GOT3 (cell line): Measurements from ENCODE around the gene EGFR.

Source experiments
- DNase-seq: peaks from one replicate; lab custom pipeline; 2025; ENCODE audit warnings: mixed read lengths; lab: John Stamatoyannopoulos, UW

EGFR gene

DNA sequence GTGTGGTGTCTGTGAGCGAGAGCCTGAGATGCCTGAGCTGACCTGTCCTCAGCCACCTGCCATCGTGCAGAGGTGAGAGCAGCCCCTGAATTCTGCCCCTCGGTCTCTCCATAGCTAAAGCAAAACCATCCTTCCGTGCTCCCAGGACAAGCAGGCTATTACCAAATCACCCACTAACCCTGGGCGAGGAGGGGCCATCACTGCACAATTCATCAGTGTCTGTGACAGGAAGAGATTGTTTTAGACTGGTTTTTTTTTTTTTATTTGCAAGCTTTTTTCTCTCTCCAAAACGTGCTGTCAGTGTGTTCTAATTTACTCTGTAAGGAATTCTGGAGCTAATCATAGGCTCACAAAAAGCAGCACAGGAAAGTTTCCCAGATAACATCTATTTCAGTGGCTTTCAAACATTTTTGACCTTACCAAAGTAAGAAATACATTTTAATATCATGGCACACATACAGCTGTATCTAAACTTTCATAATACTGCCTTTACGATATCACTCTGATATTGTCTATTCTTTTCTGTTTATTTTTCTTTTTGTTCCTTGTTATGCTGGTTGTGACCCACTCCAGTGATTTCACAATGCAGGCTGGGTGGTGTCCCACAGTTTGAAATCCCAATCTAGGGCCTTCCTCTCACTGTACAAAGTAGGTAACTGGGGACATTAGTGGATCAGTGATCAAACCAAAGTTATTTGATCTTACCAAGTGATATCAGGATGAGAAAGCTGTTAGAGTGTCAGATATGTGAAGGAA, 62.8 kb downstream of the EGFR start:
- DNase-seq, result no peak

GRCh38 chr7:55082228-55082603, 63.4 kb downstream of the EGFR start:
- DNase-seq, result no peak

DNA sequence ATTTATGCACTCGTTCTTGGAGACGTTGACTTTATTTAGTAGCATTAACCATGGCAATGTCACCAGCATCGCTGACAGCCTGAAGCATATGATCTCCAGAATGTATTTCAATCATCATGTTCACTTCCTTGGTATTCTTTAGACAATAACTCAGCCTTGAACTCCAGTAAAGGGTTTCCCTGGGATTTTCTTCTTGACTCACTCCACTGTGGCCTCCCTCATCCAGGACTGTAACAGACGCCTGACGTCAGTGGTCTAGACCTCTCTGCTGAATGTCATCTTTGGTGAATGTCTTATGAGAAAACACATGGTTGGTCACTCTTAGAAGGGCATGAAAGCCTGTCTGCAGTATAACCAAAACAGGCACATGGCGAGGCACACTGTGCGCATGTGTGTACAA, 64.4 kb downstream of the EGFR start:
- DNase-seq, result no peak

GRCh38 chr7:55084307-55084706, 65.5 kb downstream of the EGFR start:
- no peak for DNase-seq

- no peak for DNase-seq
Observed at GRCh38 chr7:55085511-55086412, 66.9 kb downstream of the EGFR start.

DNA sequence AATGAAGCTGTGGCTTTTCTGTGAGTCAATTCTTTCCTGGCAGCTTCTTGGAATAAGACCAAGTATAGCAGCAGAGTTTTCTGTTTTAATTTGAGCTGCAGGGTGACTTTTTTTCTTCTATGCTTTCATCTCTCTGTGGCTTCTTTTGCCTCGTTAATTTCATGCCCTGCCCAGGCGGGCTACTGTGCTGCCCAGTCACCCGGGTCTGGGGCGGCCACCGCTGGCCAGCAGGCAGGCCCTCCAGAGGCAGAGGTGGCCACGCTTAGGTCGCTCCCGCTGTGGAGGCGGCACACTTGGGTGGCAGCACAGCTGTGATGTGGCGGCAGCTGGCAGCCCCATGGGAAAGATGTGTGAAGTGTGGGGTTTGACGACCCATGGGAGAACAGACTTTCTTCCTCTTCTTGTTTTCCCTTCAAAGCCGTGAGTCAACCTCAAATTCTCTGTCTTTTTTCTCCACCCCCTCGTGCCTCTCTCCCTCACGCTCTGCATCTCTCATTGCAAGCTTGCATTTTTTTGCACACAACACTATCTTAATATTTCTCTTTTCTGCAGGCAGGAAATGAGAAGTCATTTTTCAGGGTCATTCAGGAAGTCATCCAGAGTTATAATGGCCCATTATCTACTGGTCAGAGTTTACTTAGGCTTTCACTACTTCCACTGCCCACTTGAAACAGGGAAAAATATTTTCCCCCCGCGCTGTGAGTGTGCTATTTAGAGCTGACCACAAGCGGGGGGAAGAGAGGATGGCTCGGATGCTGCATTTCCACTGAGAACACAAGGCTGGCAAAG, 67.8 kb downstream of the EGFR start:
- peak; percentile 38 for DNase-seq

- DNase-seq, result no peak
Observed at GRCh38 chr7:55087521-55087961, 68.7 kb downstream of the EGFR start.

DNA sequence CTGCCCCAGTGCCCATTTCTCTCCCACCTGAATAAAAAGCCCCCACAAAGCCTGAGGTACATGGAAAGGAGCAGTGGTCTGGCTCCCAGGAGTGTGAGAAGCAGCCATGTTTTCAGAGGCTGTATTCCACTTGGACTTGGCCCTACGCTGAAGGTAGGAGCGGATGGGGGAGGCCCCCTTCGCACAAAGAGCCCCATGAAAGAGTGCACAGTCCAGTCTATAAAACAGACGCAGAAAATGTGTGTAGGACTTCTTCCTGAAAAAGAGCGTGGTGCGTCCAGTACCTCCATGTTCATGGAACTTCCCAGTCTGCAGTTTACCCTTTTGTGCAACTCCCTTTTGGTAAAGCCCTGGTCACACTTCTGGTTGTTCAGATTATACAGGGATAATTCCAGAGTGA, 69.3 kb downstream of the EGFR start:
- DNase-seq, result no peak

- no peak for DNase-seq
Observed at GRCh38 chr7:55088620-55089019, 69.8 kb downstream of the EGFR start.

DNA sequence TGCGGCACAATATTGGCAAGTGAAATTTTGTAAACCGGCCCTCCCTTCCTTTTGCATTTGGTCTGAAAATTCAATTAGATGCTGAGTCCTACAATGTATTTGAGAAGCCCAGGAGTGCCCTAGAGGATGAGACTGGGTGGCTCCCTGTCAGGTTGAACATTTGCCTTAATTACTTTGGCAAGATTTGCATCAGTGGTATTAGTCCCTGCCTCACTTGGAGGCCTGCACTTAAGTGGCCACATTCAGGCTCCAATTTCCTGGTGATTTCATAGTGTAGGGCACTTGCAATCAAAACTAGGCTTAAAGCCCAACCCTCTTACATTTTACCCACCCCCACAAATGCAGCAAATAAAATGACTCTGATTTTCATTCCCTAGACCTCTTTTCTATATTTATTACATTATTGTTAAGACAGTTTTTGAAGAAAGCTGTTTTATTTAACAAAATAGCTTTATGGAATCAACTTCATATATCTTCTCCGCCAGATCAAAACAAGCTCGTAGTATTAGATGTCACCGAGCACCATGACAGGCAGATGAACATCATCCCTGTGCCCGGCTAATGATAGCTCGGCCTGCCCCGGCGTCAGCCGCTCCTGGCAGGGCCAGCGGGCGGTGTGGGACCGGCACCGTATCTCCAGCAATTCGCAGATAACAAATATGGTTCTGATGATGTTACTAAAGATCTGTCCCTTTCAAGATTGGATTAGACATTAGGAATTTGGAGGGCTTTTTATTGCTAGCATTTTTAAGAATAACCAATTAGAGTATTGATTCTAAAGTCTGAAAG, 73.6 kb downstream of the EGFR start:
- DNase-seq, result no peak

- DNase-seq, result no peak
Observed at GRCh38 chr7:55092975-55093373, 74.2 kb downstream of the EGFR start.

- no peak for DNase-seq
Observed at GRCh38 chr7:55093674-55094073, 74.9 kb downstream of the EGFR start.

DNA sequence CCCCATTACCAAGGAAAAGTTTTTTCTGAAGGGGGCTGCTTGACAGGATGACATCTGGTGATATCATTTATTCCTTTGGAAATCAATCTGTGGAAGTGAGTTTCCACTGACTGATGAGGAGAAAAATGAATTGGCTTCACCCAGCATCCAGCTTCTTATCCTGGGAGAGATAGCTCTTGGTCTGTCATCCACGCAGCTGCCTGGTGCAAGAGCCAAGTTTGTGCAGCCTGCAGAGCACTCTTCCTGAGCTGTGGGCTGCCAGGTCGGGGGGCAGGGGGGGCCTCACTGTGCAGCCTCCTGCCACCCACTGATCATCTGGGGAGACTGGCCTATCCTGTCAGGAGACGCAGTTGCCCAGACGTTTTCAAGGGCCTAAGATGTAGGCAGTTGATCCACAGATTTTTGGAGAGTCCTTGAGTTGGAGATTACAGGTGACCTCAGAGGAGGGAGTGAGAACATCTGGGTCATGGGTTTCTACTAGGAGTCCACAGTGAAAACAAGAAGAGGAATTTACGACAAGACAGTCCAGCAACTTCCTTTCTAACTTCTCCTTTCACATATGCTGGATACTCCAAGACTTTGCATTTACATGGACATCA, 75.4 kb downstream of the EGFR start:
- DNase-seq, result no peak

GRCh38 chr7:55095672-55096071, 76.9 kb downstream of the EGFR start:
- no peak for DNase-seq

DNA sequence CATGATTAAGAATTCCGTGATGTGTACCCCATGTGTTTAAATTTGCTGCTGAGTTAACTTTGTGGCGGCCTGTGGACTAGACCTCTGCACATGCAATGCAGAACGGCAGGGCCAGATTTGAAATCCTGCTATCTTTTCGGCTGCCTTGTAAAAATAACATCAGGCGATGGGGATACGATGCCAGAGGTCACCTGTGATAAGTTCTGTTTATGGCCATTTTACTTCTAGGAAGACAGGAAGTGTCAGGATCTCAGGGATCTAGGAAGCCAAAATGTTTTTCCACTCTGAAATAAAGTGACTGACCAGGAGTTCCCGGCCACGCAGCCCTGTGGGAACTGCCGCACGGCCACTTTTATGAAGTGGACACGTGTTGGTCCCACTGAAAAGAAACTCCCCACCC, 77.5 kb downstream of the EGFR start:
- DNase-seq, result no peak

- DNase-seq, result no peak
Observed at GRCh38 chr7:55097100-55097499, 78.3 kb downstream of the EGFR start.

- no peak for DNase-seq
Observed at GRCh38 chr7:55099066-55099820, 80.4 kb downstream of the EGFR start.

GRCh38 chr7:55099821-55100543, 81.2 kb downstream of the EGFR start:
- DNase-seq, result no peak

GRCh38 chr7:55100544-55101327, 81.9 kb downstream of the EGFR start:
- DNase-seq, result no peak
